OCI-LY3 (cell line): Measurements from ENCODE around the gene FER1L5.

Source experiments
- EZH2phosphoT487 ChIP-seq: fragments of 200-600 bp; shearing (Covaris generic); IDR thresholded peaks from 2 replicates; pipeline ENCODE4 v1.6.1; 2018; ENCODE audit warnings: antibody characterized with exemption, mixed run types, low read depth
- TF ChIP-seq, protein P1 (sequence below): fragments of 200-600, 300-600 bp; sonication (generic); IDR thresholded peaks from 2 replicates; pipeline ENCODE4 v1.5.1; 2014; ENCODE audit warnings: antibody characterized with exemption, low read length, low read depth

- TF ChIP-seq, protein P1, sequence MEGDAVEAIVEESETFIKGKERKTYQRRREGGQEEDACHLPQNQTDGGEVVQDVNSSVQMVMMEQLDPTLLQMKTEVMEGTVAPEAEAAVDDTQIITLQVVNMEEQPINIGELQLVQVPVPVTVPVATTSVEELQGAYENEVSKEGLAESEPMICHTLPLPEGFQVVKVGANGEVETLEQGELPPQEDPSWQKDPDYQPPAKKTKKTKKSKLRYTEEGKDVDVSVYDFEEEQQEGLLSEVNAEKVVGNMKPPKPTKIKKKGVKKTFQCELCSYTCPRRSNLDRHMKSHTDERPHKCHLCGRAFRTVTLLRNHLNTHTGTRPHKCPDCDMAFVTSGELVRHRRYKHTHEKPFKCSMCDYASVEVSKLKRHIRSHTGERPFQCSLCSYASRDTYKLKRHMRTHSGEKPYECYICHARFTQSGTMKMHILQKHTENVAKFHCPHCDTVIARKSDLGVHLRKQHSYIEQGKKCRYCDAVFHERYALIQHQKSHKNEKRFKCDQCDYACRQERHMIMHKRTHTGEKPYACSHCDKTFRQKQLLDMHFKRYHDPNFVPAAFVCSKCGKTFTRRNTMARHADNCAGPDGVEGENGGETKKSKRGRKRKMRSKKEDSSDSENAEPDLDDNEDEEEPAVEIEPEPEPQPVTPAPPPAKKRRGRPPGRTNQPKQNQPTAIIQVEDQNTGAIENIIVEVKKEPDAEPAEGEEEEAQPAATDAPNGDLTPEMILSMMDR = no peak
- no peak for TF ChIP-seq EZH2phosphoT487
Measured at GRCh38 chr2:96665083-96665569, 22.6 kb downstream of the FER1L5 start.
